H1 (cell line): ENCODE measurements around the gene OSBP2. TPM values are rescaled to one million over a fixed set of nuclear protein-coding genes. Genes with fewer than 3 reads are reported as not detected.

Experiments
- CTCF ChIA-PET: fragments of 300-600 bp; sonication (Branson Sonifier 250); formaldehyde crosslinking; loops from one replicate; lab custom pipeline; 2021; ENCODE audit not compliant: partially characterized antibody; lab: Charles Lee
- POLR2A ChIA-PET: fragments of 300-600 bp; sonication (Branson Sonifier 250); formaldehyde crosslinking; loops from one replicate; lab custom pipeline; 2021; ENCODE audit warnings: inconsistent platforms; ENCODE audit not compliant: partially characterized antibody; lab: Charles Lee
- DNase-seq, 2 experiments: peaks; one replicate each; pipeline versions ENCODE4 v3.0.0 to v3.0.0-alpha.2; 2010 to 2022; ENCODE audit warnings: low spot score in 2 of 2, low read depth in 1 of 2, mixed read lengths in 1 of 2
- FAIRE-seq: peaks from 2 replicates; lab custom pipeline; 2011; peaks lifted over from hg19 to GRCh38; lab: Jason Lieb, UNC
- H2AFZ ChIP-seq: 2 replicates; pipeline ENCODE4 v1.8.1; 2012; ENCODE audit warnings: low read length, inconsistent platforms
- H2AK5ac ChIP-seq: 2 replicates; pipeline ENCODE4 v1.6.1; 2013; ENCODE audit warnings: low read depth, low read length
- H2BK120ac ChIP-seq: replicated peaks from 2 replicates; pipeline ENCODE3; 2013; ENCODE audit warnings: low read depth, low read length, inconsistent platforms
- H2BK12ac ChIP-seq: 2 replicates; pipeline ENCODE4 v1.6.1; 2013; ENCODE audit warnings: low read depth, low read length
- H2BK15ac ChIP-seq: 2 replicates; pipeline ENCODE4 v1.6.1; 2013; ENCODE audit warnings: low read length
- H2BK20ac ChIP-seq: 2 replicates; pipeline ENCODE4 v1.6.1; 2013; ENCODE audit warnings: low read length
- H2BK5ac ChIP-seq: 2 replicates; pipeline ENCODE4 v1.6.1; 2013; ENCODE audit warnings: low read depth, low read length
- H3K14ac ChIP-seq: 2 replicates; pipeline ENCODE4 v1.6.1; 2013; ENCODE audit warnings: inconsistent platforms; ENCODE audit not compliant: insufficient read length
- H3K18ac ChIP-seq: 2 replicates; pipeline ENCODE4 v1.6.1; 2013; ENCODE audit warnings: low read length; ENCODE audit errors: extremely low read depth
- H3K23ac ChIP-seq: 2 replicates; pipeline ENCODE4 v1.6.1; 2013; ENCODE audit warnings: inconsistent platforms; ENCODE audit not compliant: insufficient read length
- H3K23me2 ChIP-seq: 2 replicates; pipeline ENCODE4 v1.6.1; 2013; ENCODE audit warnings: low read depth, low read length
- H3K27ac ChIP-seq: 2 replicates; pipeline ENCODE4 v1.6.1; 2011; ENCODE audit warnings: low read depth, low read length, inconsistent platforms
- H3K27me3 ChIP-seq, 4 experiments: replicated peaks in 1 of 4; 1 replicate in 1 of 4; 2 replicates in 3 of 4; pipeline versions ENCODE4 v1.6.1 to v1.8.1; 2011 to 2013; ENCODE audit warnings: low read length in 3 of 4, mild to moderate bottlenecking in 3 of 4, inconsistent platforms in 2 of 4, mixed read lengths in 2 of 4, moderate library complexity in 1 of 4; ENCODE audit not compliant: control insufficient read depth in 3 of 4, insufficient read depth in 3 of 4; ENCODE audit errors: extremely low read depth in 1 of 4
- H3K36me3 ChIP-seq, 4 experiments: 2 replicates each; pipeline versions ENCODE4 v1.6.1 to v1.8.1; 2011 to 2013; ENCODE audit warnings: mild to moderate bottlenecking in 4 of 4, low read length in 3 of 4, moderate library complexity in 2 of 4, control low read depth in 1 of 4, inconsistent platforms in 1 of 4; ENCODE audit not compliant: insufficient read depth in 4 of 4, control insufficient read depth in 2 of 4
- H3K4ac ChIP-seq: replicated peaks from 2 replicates; pipeline ENCODE3; 2013; ENCODE audit warnings: low read length, low read depth, mixed read lengths, inconsistent platforms; ENCODE audit not compliant: insufficient read length
- H3K4me1 ChIP-seq, 4 experiments: replicated peaks in 1 of 4; 1 replicate in 1 of 4; 2 replicates in 3 of 4; pipeline versions ENCODE4 v1.6.1 to v1.8.1; 2011 to 2013; ENCODE audit warnings: low read length in 3 of 4, inconsistent platforms in 2 of 4, mixed read lengths in 1 of 4; ENCODE audit not compliant: insufficient read depth in 4 of 4, control insufficient read depth in 3 of 4
- H3K4me2 ChIP-seq, 2 experiments: 2 replicates each; pipeline versions ENCODE4 v1.6.1 to v1.8.1; 2011 to 2013; ENCODE audit warnings: low read depth in 2 of 2, low read length in 2 of 2, control low read depth in 1 of 2, inconsistent platforms in 1 of 2, mild to moderate bottlenecking in 1 of 2; ENCODE audit not compliant: insufficient read depth in 1 of 2
- H3K4me3 ChIP-seq, 4 experiments: fragments of 200-600, 300-600 bp in 1 of 4; sonication (generic), shearing (Covaris generic), sonication (Bioruptor Twin) in 1 of 4; 2 replicates each; pipeline versions ENCODE4 v1.5.1 to v1.8.1; 2011 to 2016; ENCODE audit warnings: low read length in 4 of 4, low read depth in 3 of 4, control low read depth in 2 of 4, inconsistent platforms in 2 of 4, mild to moderate bottlenecking in 2 of 4, mixed read lengths in 1 of 4, moderate library complexity in 1 of 4; ENCODE audit not compliant: insufficient read depth in 2 of 4; ENCODE audit errors: extremely low read depth in 1 of 4
- H3K56ac ChIP-seq: replicated peaks from 2 replicates; pipeline ENCODE3; 2013; ENCODE audit warnings: low read depth, mild to moderate bottlenecking, mixed read lengths, low read length, inconsistent platforms; ENCODE audit not compliant: insufficient read length
- H3K79me1 ChIP-seq: 2 replicates; pipeline ENCODE4 v1.6.1; 2013; ENCODE audit warnings: low read depth, low read length, control low read depth
- H3K79me2 ChIP-seq, 2 experiments: 2 replicates each; pipeline versions ENCODE4 v1.6.1 to v1.8.1; 2012 to 2013; ENCODE audit warnings: low read length in 2 of 2, mild to moderate bottlenecking in 2 of 2, inconsistent platforms in 1 of 2; ENCODE audit not compliant: insufficient read depth in 2 of 2, control insufficient read depth in 1 of 2
- H3K9ac ChIP-seq, 4 experiments: replicated peaks in 1 of 4; 1 replicate in 1 of 4; 2 replicates in 3 of 4; pipeline versions ENCODE4 v1.6.1 to v1.8.1; 2011 to 2013; ENCODE audit warnings: low read depth in 3 of 4, low read length in 3 of 4, control low read depth in 2 of 4, mild to moderate bottlenecking in 2 of 4, moderate library complexity in 2 of 4, inconsistent platforms in 1 of 4; ENCODE audit errors: extremely low read depth in 1 of 4
- H3K9me3 ChIP-seq, 2 experiments: 2 replicates each; pipeline versions ENCODE4 v1.6.1 to v1.8.1; 2012 to 2013; ENCODE audit warnings: mild to moderate bottlenecking in 2 of 2, moderate library complexity in 2 of 2, control low read depth in 1 of 2, inconsistent platforms in 1 of 2, low read depth in 1 of 2, low read length in 1 of 2, mixed read lengths in 1 of 2; ENCODE audit not compliant: insufficient read depth in 2 of 2
- H4K20me1 ChIP-seq, 2 experiments: replicated peaks in 1 of 2; 2 replicates each; pipeline versions ENCODE3 to v1.8.1; 2011 to 2013; ENCODE audit warnings: inconsistent platforms in 2 of 2, low read length in 2 of 2, mild to moderate bottlenecking in 1 of 2; ENCODE audit not compliant: insufficient read depth in 2 of 2, control insufficient read depth in 1 of 2
- H4K5ac ChIP-seq: 2 replicates; pipeline ENCODE4 v1.6.1; 2013; ENCODE audit warnings: low read length, low read depth, mixed read lengths, inconsistent platforms; ENCODE audit not compliant: insufficient read length
- H4K8ac ChIP-seq: 2 replicates; pipeline ENCODE4 v1.8.0; 2013; ENCODE audit warnings: mild to moderate bottlenecking, moderate library complexity, low read length, inconsistent platforms; ENCODE audit not compliant: insufficient read depth; ENCODE audit errors: extremely low read depth
- H4K91ac ChIP-seq: replicated peaks from 2 replicates; pipeline ENCODE3; 2013; ENCODE audit warnings: low read length, mixed read lengths, inconsistent platforms; ENCODE audit not compliant: insufficient read length
- CBX5 ChIP-seq: fragments of 300-800, 300-1000 bp; sonication (generic); IDR thresholded peaks from 2 replicates; pipeline ENCODE4 v1.7.1; 2016; ENCODE audit warnings: antibody characterized with exemption, low read length, low read depth
- EZH2 ChIP-seq: fragments of 200-600 bp; sonication (generic); IDR thresholded peaks from 2 replicates; pipeline ENCODE4 v1.7.1; 2012; ENCODE audit warnings: low read depth, mild to moderate bottlenecking, moderate library complexity, low read length, inconsistent platforms; ENCODE audit not compliant: severe bottlenecking
- NANOG ChIP-seq: IDR thresholded peaks from 2 replicates; pipeline ENCODE4 v1.6.1; 2011; ENCODE audit warnings: low read length, low read depth, mild to moderate bottlenecking, inconsistent platforms; ENCODE audit not compliant: insufficient read depth, poor library complexity, severe bottlenecking
- RAD21 ChIP-seq, 2 experiments: IDR thresholded peaks in 1 of 2; conservative IDR thresholded peaks in 1 of 2; 2 replicates each; pipeline ENCODE4 v1.6.1; 2011; ENCODE audit warnings: low read depth in 2 of 2, low read length in 2 of 2, improper control_type of control experiment in 1 of 2, inconsistent platforms in 1 of 2, mild to moderate bottlenecking in 1 of 2, moderate library complexity in 1 of 2
- WGBS, 2 experiments: shearing (Covaris generic) in 1 of 2; methylation state at CpG; one replicate each; pipeline versions ENCODE4 v1.1.6 to v1.1.7; 2013 to 2015; ENCODE audit warnings: low lambda C conversion rate in 2 of 2, mixed read lengths in 2 of 2, inconsistent platforms in 1 of 2, low coverage in 1 of 2, missing lambda C conversion rate in 1 of 2; ENCODE audit not compliant: insufficient replicate concordance in 2 of 2, insufficient coverage in 1 of 2, insufficient read length in 1 of 2; ENCODE audit errors: extremely low coverage in 1 of 2, missing lambda C conversion rate in 1 of 2; 5-methylcytosine and 5-hydroxymethylcytosine counted together
- polyA plus RNA-seq, 7 experiments: library from polyadenylated mRNA; depleted of rRNA in 3 of 7; stranded (reverse) in 5 of 7; unstranded in 2 of 7; fragments of >200 nt in 5 of 7; fragments of 200-250 nt in 2 of 7; gene quantifications; 1 replicate in 5 of 7; 2 replicates in 1 of 7; 4 replicates in 1 of 7; pipeline versions ENCODE4 v1.2.1 to v1.2.3, GENCODE V29; 2011 to 2013; ENCODE audit warnings: missing spikeins in 2 of 7, mixed read lengths in 2 of 7
- total RNA-seq: library from RNA; stranded (reverse); fragmentation: NEBNext Ultra II Directional; extraction: Animal tissue kit (Norgen Biotek cat#: 25700); gene quantifications from 2 replicates; pipeline ENCODE4 v1.2.1, GENCODE V29; 2021
- TF ChIP-seq, protein P1 (sequence below): IDR thresholded peaks from 2 replicates; pipeline ENCODE4 v1.6.1; 2012; ENCODE audit warnings: low read length, inconsistent platforms

Gene OSBP2
- total and polyA plus RNA-seq, 2 of the 8 experiments (the other 6 are each of a cell fraction or from before 2014, with no cell fraction given): 3.4 to 3.7 TPM

GRCh38 chr22:30918761-30919160, 224.1 kb downstream of the OSBP2 start:
- H4K91ac ChIP-seq: no peak overlapping the region
- no peak overlapping the region for H2BK12ac ChIP-seq
- no peak for TF ChIP-seq RAD21 (IDR thresholded peaks at IDR 0.05 in 1 of 2, conservative IDR thresholded peaks at IDR 0.05 in 1 of 2; ENCODE audit: low read depth in 2 of 2, low read length in 2 of 2)
- TF ChIP-seq NANOG: no peak
- no peak for TF ChIP-seq CBX5
- TF ChIP-seq, protein P1, sequence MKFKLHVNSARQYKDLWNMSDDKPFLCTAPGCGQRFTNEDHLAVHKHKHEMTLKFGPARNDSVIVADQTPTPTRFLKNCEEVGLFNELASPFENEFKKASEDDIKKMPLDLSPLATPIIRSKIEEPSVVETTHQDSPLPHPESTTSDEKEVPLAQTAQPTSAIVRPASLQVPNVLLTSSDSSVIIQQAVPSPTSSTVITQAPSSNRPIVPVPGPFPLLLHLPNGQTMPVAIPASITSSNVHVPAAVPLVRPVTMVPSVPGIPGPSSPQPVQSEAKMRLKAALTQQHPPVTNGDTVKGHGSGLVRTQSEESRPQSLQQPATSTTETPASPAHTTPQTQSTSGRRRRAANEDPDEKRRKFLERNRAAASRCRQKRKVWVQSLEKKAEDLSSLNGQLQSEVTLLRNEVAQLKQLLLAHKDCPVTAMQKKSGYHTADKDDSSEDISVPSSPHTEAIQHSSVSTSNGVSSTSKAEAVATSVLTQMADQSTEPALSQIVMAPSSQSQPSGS: no peak
- no peak for TF ChIP-seq EZH2
- H3K79me1 ChIP-seq: no peaks in the 10 kb centered on the region; the same call in 1 of the 2 replicates
- no peak overlapping the region for H3K4ac ChIP-seq
- H3K27me3 ChIP-seq: no peaks in the 10 kb centered on the region
- no peaks in the 10 kb centered on the region for H3K79me2 ChIP-seq
- no peak overlapping the region for H3K18ac ChIP-seq
- H3K56ac ChIP-seq: no peak overlapping the region
- no peak overlapping the region for H3K14ac ChIP-seq
- no peak overlapping the region for H3K4me3 ChIP-seq
- CTCF ChIA-PET: interaction anchor here (1.0 to 6.2 kb wide), 10 partner anchors 9 to 165 kb away, joined by 3 to 58 read pairs (median 8); no protein-coding TSS in a partner anchor
- H2BK20ac ChIP-seq: no peak overlapping the region
- peak in 1 of 2 experiments; percentile 22 for DNase-seq
- no peak overlapping the region for H4K8ac ChIP-seq
- H3K23me2 ChIP-seq: no peaks in the 10 kb centered on the region
- no peak overlapping the region for H2BK5ac ChIP-seq
- no peak overlapping the region for H3K27ac ChIP-seq
- no peak overlapping the region for H2BK15ac ChIP-seq
- no peaks in the 10 kb centered on the region for H3K4me1 ChIP-seq
- H3K9ac ChIP-seq: no peak overlapping the region
- H3K4me2 ChIP-seq: no peak overlapping the region
- H2BK120ac ChIP-seq: no peak overlapping the region
- H3K36me3 ChIP-seq: peaks cover 0 to 7% (median 0%) of the 10 kb centered on the region in 4 experiments; a peak in 2 of 8 replicates
- H4K5ac ChIP-seq: no peak overlapping the region
- no peak overlapping the region for H3K23ac ChIP-seq
- no peak overlapping the region for H2AK5ac ChIP-seq
- H2AFZ ChIP-seq: no peak overlapping the region
- H3K9me3 ChIP-seq: peaks cover 0 to 3% of the 10 kb centered on the region in 2 experiments; a peak in 1 of 4 replicates
- POLR2A ChIA-PET: interaction anchor here (1.8 kb wide), 1 partner anchor 13 kb away, joined by 4 read pairs; no protein-coding TSS in a partner anchor
- FAIRE-seq: no peak
- 81% methylated on average over 7 of the region's 7 CpGs; no CpG with 5 or more reads in 1 of the 2 experiments for WGBS, 2 experiments
- H4K20me1 ChIP-seq: peaks cover 0 to 2% of the 10 kb centered on the region in 2 experiments
